HCT116 (cell line): Measurements from ENCODE around the gene UNKL. TPM values are rescaled to one million over a fixed set of nuclear protein-coding genes. Genes with fewer than 3 reads are reported as not detected.

Experiments
- ATAC-seq: fragments of 200-7000 bp; cut with Tn5 transposase; 2 replicates; pipeline ENCODE4 v1.9.1; 2020; ENCODE audit warnings: mild to moderate bottlenecking, moderate library complexity
- BruUV-seq: library from RNA; stranded (reverse); fragments of 400-500 nt; replicated peaks from 2 replicates; lab custom pipeline; 2021; lab: Mats Ljungman, UMichigan
- CTCF ChIA-PET: fragments of 300-600 bp; sonication (Branson Sonifier 250); formaldehyde crosslinking; loops from one replicate; lab custom pipeline; 2021; ENCODE audit warnings: antibody characterized with exemption; lab: Charles Lee
- POLR2A ChIA-PET: fragments of 300-600, 350-600 bp; sonication (Branson Sonifier 250); formaldehyde crosslinking; loops from one replicate; lab custom pipeline; 2021; ENCODE audit warnings: antibody characterized with exemption; lab: Charles Lee
- RAD21 ChIA-PET, 2 experiments: fragments of 300-600 bp; sonication (Branson Sonifier 250); formaldehyde crosslinking; loops; one replicate each; lab custom pipeline; 2023; ENCODE audit warnings: low total read pairs in 2 of 2; ENCODE audit not compliant: uncharacterized antibody in 2 of 2, unreplicated experiment in 2 of 2, low non-redundant PET in 1 of 2; lab: Charles Lee
- DNase-seq: peaks from one replicate; pipeline ENCODE4 v3.0.0-alpha.2; 2010; ENCODE audit warnings: low read depth, low spot score
- H2AFZ ChIP-seq: fragments of 200-600 bp; shearing (Covaris generic), sonication (generic); 2 replicates; pipeline ENCODE4 v1.6.1; 2017; ENCODE audit warnings: low read depth, mixed run types, mixed read lengths, antibody characterized with exemption, low read length; ENCODE audit not compliant: poor library complexity, severe bottlenecking
- H3K27ac ChIP-seq: 2 replicates; pipeline ENCODE4 v1.5.1; 2012; ENCODE audit warnings: low read depth, low read length
- H3K27me3 ChIP-seq: fragments of 200-600 bp; sonication (generic); 2 replicates; pipeline ENCODE4 v1.6.1; 2016; ENCODE audit warnings: mixed run types, low read length, mixed read lengths; ENCODE audit not compliant: insufficient read depth
- H3K36me3 ChIP-seq, 2 experiments: fragments of 200-500 bp in 1 of 2; fragments of 200-600 bp in 1 of 2; sonication (Bioruptor generic) in 1 of 2; sonication (generic) in 1 of 2; 2 replicates each; pipeline versions ENCODE4 v1.5.1 to v1.6.1; 2014 to 2016; ENCODE audit warnings: low read length in 2 of 2, inconsistent platforms in 1 of 2, mixed read lengths in 1 of 2, mixed run types in 1 of 2; ENCODE audit not compliant: insufficient read depth in 2 of 2, control insufficient read depth in 1 of 2
- H3K4me1 ChIP-seq, 2 experiments: fragments of 200-600 bp in 1 of 2; sonication (generic) in 1 of 2; 2 replicates each; pipeline versions ENCODE4 v1.5.1 to v1.6.1; 2012 to 2017; ENCODE audit warnings: low read length in 2 of 2, inconsistent platforms in 1 of 2, mild to moderate bottlenecking in 1 of 2, mixed read lengths in 1 of 2, mixed run types in 1 of 2, moderate library complexity in 1 of 2; ENCODE audit not compliant: insufficient read depth in 2 of 2, control insufficient read depth in 1 of 2
- H3K4me2 ChIP-seq: fragments of 200-600 bp; sonication (generic); 2 replicates; pipeline ENCODE4 v1.6.1; 2017; ENCODE audit warnings: mixed run types, low read length, mixed read lengths
- H3K4me3 ChIP-seq, 2 experiments: fragments of 200-600 bp in 1 of 2; sonication (generic) in 1 of 2; replicated peaks in 1 of 2; 2 replicates each; pipeline ENCODE4 v1.5.1; 2011 to 2016; ENCODE audit warnings: low read length in 2 of 2, control low read depth in 1 of 2, low read depth in 1 of 2, mild to moderate bottlenecking in 1 of 2, mixed read lengths in 1 of 2, mixed run types in 1 of 2
- H3K79me2 ChIP-seq: fragments of 200-600 bp; sonication (generic); 2 replicates; pipeline ENCODE4 v1.6.1; 2017; ENCODE audit warnings: mild to moderate bottlenecking, mixed run types, low read length, moderate library complexity, mixed read lengths; ENCODE audit not compliant: insufficient read depth
- H3K9ac ChIP-seq: fragments of 200-600 bp; sonication (generic); 2 replicates; pipeline ENCODE4 v1.6.1; 2016; ENCODE audit warnings: low read length, mixed read lengths
- H3K9me2 ChIP-seq: fragments of 200-600 bp; sonication (generic), shearing (Covaris generic); 2 replicates; pipeline ENCODE4 v1.6.1; 2017; ENCODE audit warnings: mixed run types, mild to moderate bottlenecking, moderate library complexity; ENCODE audit not compliant: insufficient read depth
- H3K9me3 ChIP-seq, 2 experiments: fragments of 200-500 bp in 1 of 2; fragments of 200-600 bp in 1 of 2; sonication (Bioruptor generic) in 1 of 2; sonication (generic) in 1 of 2; 2 replicates each; pipeline ENCODE4 v1.6.1; 2014 to 2017; ENCODE audit warnings: low read length in 2 of 2, mixed read lengths in 2 of 2, inconsistent platforms in 1 of 2, low read depth in 1 of 2, mild to moderate bottlenecking in 1 of 2, mixed run types in 1 of 2, moderate library complexity in 1 of 2; ENCODE audit not compliant: control insufficient read depth in 1 of 2, insufficient read depth in 1 of 2
- H4K20me1 ChIP-seq: fragments of 200-600 bp; sonication (generic), shearing (Covaris generic); 2 replicates; pipeline ENCODE4 v1.6.1; 2017; ENCODE audit warnings: mixed run types, mild to moderate bottlenecking, moderate library complexity; ENCODE audit not compliant: insufficient read depth
- CBX3 ChIP-seq: IDR thresholded peaks from 2 replicates; pipeline ENCODE4 v1.6.1; 2012; ENCODE audit warnings: low read depth
- CEBPB ChIP-seq: IDR thresholded peaks from 2 replicates; pipeline ENCODE4 v1.6.1; 2012; ENCODE audit warnings: low read depth
- EGR1 ChIP-seq: IDR thresholded peaks from 2 replicates; pipeline ENCODE4 v1.6.1; 2012; ENCODE audit warnings: low read depth
- EZH2phosphoT487 ChIP-seq: fragments of 200-600 bp; IDR thresholded peaks from 2 replicates; pipeline ENCODE4 v1.6.1; 2018; ENCODE audit warnings: antibody characterized with exemption, borderline replicate concordance
- FOSL1 ChIP-seq: IDR thresholded peaks from 2 replicates; pipeline ENCODE4 v1.6.1; 2012; ENCODE audit warnings: low read depth
- JUND ChIP-seq: IDR thresholded peaks from 2 replicates; pipeline ENCODE4 v1.6.1; 2012
- POLR2A ChIP-seq: IDR thresholded peaks from 2 replicates; pipeline ENCODE4 v1.7.0; 2011; ENCODE audit warnings: borderline replicate concordance; ENCODE audit not compliant: insufficient read depth, insufficient read length; ENCODE audit errors: extremely low read depth
- POLR2AphosphoS5 ChIP-seq: IDR thresholded peaks from 2 replicates; pipeline ENCODE4 v1.6.1; 2011; ENCODE audit warnings: mild to moderate bottlenecking, low read depth, low read length, moderate library complexity
- RAD21 ChIP-seq: IDR thresholded peaks from 2 replicates; pipeline ENCODE4 v1.6.1; 2012; ENCODE audit warnings: low read depth, mild to moderate bottlenecking
- SIN3A ChIP-seq: IDR thresholded peaks from 2 replicates; pipeline ENCODE4 v1.6.1; 2012; ENCODE audit warnings: low read depth
- SRF ChIP-seq: IDR thresholded peaks from 2 replicates; pipeline ENCODE4 v1.6.1; 2012; ENCODE audit warnings: low read depth
- YY1 ChIP-seq: IDR thresholded peaks from 2 replicates; pipeline ENCODE4 v1.6.1; 2011; ENCODE audit warnings: low read length, low read depth, moderate library complexity, mild to moderate bottlenecking; ENCODE audit not compliant: insufficient replicate concordance; ENCODE audit errors: extremely low read depth
- ZFX ChIP-seq: fragments of 450-650 bp; IDR thresholded peaks from 2 replicates; pipeline ENCODE4 v1.6.1; 2017
- ZNF274 ChIP-seq: fragments of 200-500 bp; sonication (Bioruptor generic); IDR thresholded peaks from 2 replicates; pipeline ENCODE4 v1.6.1; 2014; ENCODE audit warnings: mild to moderate bottlenecking, low read depth, low read length, inconsistent platforms
- intact Hi-C: fragments of 100-400 bp; cut with micrococcal nuclease; formaldehyde crosslinking; loops from 2 replicates; pipeline ENCODE4 v1.10.0; 2022
- total RNA-seq: library from RNA; stranded (reverse); gene quantifications from one replicate; pipeline ENCODE4 v1.2.1, GENCODE V29; 2021; ENCODE audit not compliant: unreplicated experiment
- TF ChIP-seq, protein P1 (sequence below): IDR thresholded peaks from 2 replicates; pipeline ENCODE4 v1.6.1; 2012; ENCODE audit warnings: low read depth

UNKL gene
- total RNA-seq, 1 experiment from 2014 or later = 24.9 TPM

DNA sequence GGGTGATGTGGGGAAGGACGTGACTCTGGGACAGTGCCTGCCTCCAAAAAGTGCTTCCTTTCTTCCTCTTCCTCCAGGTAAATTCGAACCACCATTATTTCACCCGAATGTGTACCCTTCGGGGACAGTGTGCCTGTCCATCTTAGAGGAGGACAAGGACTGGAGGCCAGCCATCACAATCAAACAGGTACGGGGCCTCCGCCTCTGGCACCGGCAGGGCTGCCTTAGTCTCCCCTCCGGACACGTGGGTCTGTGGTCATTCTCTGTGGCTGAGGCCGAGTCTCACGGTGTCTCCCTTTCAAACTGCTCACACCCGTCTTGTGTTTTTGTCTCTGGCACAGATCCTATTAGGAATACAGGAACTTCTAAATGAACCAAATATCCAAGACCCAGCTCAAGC, 94.4 kb downstream of the UNKL start:
- Histone ChIP-seq H3K9me2 (no peaks in the 10 kb centered on the region), H4K20me1 (peaks cover 3% of the 10 kb centered on the region; the same call in 1 of the 2 replicates), H3K4me1 (no peaks in the 10 kb centered on the region), H3K4me2 (no peak overlapping the region), H3K36me3 (peaks cover 53 to 60% of the 10 kb centered on the region in 2 experiments), H3K9me3 (no peaks in the 10 kb centered on the region), H3K4me3 (no peak overlapping the region), H2AFZ (no peak overlapping the region), H3K9ac (no peak overlapping the region), H3K27ac (no peak overlapping the region), H3K27me3 (no peaks in the 10 kb centered on the region), H3K79me2 (peaks cover 51% of the 10 kb centered on the region)
- no TSS peak for BruUV-seq
- ATAC-seq (no peak), DNase-seq (no peak)
- TF ChIP-seq EZH2phosphoT487 = no peak
- ChIA-PET POLR2A (no interaction called here), RAD21 (no interaction called here), CTCF (no interaction called here)
- intact Hi-C loops = no loop called here

DNA sequence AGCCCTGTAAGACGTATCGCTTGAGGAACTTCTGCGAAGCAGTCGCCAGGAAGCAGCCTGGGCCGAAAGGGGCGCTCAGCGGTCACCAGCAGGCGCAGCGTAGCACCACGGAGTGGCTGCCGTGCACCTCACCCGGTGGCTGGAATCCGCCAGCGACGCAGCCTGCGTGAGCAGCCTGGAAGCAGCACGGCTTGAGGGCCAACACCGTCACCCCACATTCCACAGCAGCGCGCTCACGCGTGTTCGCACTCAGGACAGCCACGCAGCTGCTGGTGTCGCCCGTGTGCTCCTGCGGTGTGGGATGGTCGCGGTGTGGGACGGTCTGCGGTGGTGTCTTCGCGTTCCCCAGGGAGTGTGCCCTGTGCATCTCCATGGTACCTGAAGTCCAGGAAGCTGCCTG, 95.5 kb downstream of the UNKL start:
- no TSS peak for BruUV-seq
- POLR2A ChIA-PET = no interaction called here
- Histone ChIP-seq H3K27me3 (no peaks in the 10 kb centered on the region), H3K9me3 (no peaks in the 10 kb centered on the region), H3K9ac (no peak overlapping the region), H3K4me1 (no peaks in the 10 kb centered on the region), H3K27ac (no peak overlapping the region), H4K20me1 (no peaks in the 10 kb centered on the region), H3K4me2 (no peak overlapping the region), H3K4me3 (no peak overlapping the region), H3K9me2 (no peaks in the 10 kb centered on the region), H3K79me2 (peaks cover 62% of the 10 kb centered on the region), H2AFZ (no peak overlapping the region), H3K36me3 (peaks cover 62 to 63% of the 10 kb centered on the region in 2 experiments)
- intact Hi-C loops = no loop called here
- CTCF ChIA-PET = no interaction called here
- ATAC-seq (no peak), DNase-seq (no peak)
- RAD21 ChIA-PET = no interaction called here
- no peak for TF ChIP-seq YY1
- no peak for TF ChIP-seq RAD21
- no peak for TF ChIP-seq JUND
- no peak for TF ChIP-seq POLR2AphosphoS5
- TF ChIP-seq ZNF274 = no peak
- TF ChIP-seq CEBPB = no peak
- TF ChIP-seq CBX3 = no peak
- no peak for TF ChIP-seq SRF
- TF ChIP-seq, protein P1, sequence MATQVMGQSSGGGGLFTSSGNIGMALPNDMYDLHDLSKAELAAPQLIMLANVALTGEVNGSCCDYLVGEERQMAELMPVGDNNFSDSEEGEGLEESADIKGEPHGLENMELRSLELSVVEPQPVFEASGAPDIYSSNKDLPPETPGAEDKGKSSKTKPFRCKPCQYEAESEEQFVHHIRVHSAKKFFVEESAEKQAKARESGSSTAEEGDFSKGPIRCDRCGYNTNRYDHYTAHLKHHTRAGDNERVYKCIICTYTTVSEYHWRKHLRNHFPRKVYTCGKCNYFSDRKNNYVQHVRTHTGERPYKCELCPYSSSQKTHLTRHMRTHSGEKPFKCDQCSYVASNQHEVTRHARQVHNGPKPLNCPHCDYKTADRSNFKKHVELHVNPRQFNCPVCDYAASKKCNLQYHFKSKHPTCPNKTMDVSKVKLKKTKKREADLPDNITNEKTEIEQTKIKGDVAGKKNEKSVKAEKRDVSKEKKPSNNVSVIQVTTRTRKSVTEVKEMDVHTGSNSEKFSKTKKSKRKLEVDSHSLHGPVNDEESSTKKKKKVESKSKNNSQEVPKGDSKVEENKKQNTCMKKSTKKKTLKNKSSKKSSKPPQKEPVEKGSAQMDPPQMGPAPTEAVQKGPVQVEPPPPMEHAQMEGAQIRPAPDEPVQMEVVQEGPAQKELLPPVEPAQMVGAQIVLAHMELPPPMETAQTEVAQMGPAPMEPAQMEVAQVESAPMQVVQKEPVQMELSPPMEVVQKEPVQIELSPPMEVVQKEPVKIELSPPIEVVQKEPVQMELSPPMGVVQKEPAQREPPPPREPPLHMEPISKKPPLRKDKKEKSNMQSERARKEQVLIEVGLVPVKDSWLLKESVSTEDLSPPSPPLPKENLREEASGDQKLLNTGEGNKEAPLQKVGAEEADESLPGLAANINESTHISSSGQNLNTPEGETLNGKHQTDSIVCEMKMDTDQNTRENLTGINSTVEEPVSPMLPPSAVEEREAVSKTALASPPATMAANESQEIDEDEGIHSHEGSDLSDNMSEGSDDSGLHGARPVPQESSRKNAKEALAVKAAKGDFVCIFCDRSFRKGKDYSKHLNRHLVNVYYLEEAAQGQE = no peak
- no peak for TF ChIP-seq EGR1
- TF ChIP-seq ZFX = no peak
- no peak for TF ChIP-seq POLR2A
- no peak for TF ChIP-seq SIN3A
- TF ChIP-seq FOSL1 = no peak
- no peak for TF ChIP-seq EZH2phosphoT487
